CD4-positive, alpha-beta T cell treated with Interleukin-2 at 100 ng/mL for 4 hours (primary cell): ENCODE data around the gene IGSF23.

Experiments
- DNase-seq: peaks from one replicate; pipeline ENCODE4 v3.0.0-alpha.2; 2020; ENCODE audit warnings: low spot score

The IGSF23 gene

GRCh38 chr19:44613295-44614178 lies at the start of gene IGSF23:
Gene IGSF23 (plus strand): TSS chr19:44613563. CDS start chr19:44613646, 83 bp downstream.
- no peak for DNase-seq

GRCh38 chr19:44566984-44567383 lies 46.4 kb upstream of the IGSF23 start:
- DNase-seq, result no peak

- DNase-seq, result no peak
Measured at GRCh38 chr19:44567745-44568144, 45.6 kb upstream of the IGSF23 start.

GRCh38 chr19:44570603-44570983 lies 42.8 kb upstream of the IGSF23 start:
- no peak for DNase-seq

GRCh38 chr19:44570984-44571684 lies 42.2 kb upstream of the IGSF23 start:
- DNase-seq, result peak; percentile 52

- no peak for DNase-seq
Measured at GRCh38 chr19:44571830-44572580, 41.4 kb upstream of the IGSF23 start.

- no peak for DNase-seq
Measured at GRCh38 chr19:44572581-44572900, 40.8 kb upstream of the IGSF23 start.

GRCh38 chr19:44573183-44573582 lies 40.2 kb upstream of the IGSF23 start:
- DNase-seq, result no peak

GRCh38 chr19:44573627-44574026 lies 39.7 kb upstream of the IGSF23 start:
- no peak for DNase-seq

GRCh38 chr19:44574186-44574950 lies 39.0 kb upstream of the IGSF23 start:
- DNase-seq, result no peak

GRCh38 chr19:44575116-44575700 lies 38.2 kb upstream of the IGSF23 start:
- no peak for DNase-seq

GRCh38 chr19:44576843-44577565 lies 36.4 kb upstream of the IGSF23 start:
- peak; percentile 2 for DNase-seq

GRCh38 chr19:44577566-44577874 lies 35.8 kb upstream of the IGSF23 start:
- DNase-seq, result no peak

GRCh38 chr19:44579663-44580365 lies 33.5 kb upstream of the IGSF23 start:
- DNase-seq, result no peak

GRCh38 chr19:44580366-44580895 lies 32.9 kb upstream of the IGSF23 start:
- no peak for DNase-seq

- DNase-seq, result no peak
Measured at GRCh38 chr19:44581288-44581687, 32.1 kb upstream of the IGSF23 start.

- no peak for DNase-seq
Measured at GRCh38 chr19:44582581-44583265, 30.6 kb upstream of the IGSF23 start.

GRCh38 chr19:44585371-44586133 lies 27.8 kb upstream of the IGSF23 start:
- DNase-seq, result no peak
